ENCODE results near the gene MTRF1L.

The MTRF1L gene

DNA sequence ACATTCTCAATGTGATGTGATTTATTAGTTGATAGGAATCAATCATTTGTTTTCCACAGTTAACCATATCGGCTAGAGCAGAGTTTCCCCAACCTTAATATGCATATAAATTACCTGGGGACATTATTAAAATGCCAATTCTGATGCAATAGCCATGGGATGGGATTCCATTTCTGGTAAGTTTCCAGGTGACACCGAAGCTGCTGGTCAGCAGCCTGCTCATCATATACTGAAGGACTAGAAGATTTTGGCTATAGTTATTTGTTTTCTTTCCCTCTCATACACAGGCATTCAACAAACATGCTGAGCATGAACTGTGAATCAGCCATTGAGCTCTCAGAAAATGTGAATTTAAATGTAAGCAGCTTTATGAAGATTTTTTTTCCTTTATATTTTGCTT, 55.5 kb downstream of the MTRF1L start:
- TF ChIP-seq, protein P1, sequence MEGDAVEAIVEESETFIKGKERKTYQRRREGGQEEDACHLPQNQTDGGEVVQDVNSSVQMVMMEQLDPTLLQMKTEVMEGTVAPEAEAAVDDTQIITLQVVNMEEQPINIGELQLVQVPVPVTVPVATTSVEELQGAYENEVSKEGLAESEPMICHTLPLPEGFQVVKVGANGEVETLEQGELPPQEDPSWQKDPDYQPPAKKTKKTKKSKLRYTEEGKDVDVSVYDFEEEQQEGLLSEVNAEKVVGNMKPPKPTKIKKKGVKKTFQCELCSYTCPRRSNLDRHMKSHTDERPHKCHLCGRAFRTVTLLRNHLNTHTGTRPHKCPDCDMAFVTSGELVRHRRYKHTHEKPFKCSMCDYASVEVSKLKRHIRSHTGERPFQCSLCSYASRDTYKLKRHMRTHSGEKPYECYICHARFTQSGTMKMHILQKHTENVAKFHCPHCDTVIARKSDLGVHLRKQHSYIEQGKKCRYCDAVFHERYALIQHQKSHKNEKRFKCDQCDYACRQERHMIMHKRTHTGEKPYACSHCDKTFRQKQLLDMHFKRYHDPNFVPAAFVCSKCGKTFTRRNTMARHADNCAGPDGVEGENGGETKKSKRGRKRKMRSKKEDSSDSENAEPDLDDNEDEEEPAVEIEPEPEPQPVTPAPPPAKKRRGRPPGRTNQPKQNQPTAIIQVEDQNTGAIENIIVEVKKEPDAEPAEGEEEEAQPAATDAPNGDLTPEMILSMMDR (IDR thresholded peaks at IDR 0.05; ENCODE audit: borderline replicate concordance, extremely low read depth, low read length, poor library complexity, severe bottlenecking): no peak
- TF ChIP-seq EZH2 (IDR thresholded peaks at IDR 0.05; ENCODE audit: borderline replicate concordance, low read depth, low read length, severe bottlenecking): no peak
- Histone ChIP-seq H3K4me2 (ENCODE audit: insufficient read depth, low read length) (no peak overlapping the region), H3K79me2 (ENCODE audit: insufficient read depth, low read length) (no peaks in the 10 kb centered on the region), H2AFZ (ENCODE audit: low read depth, low read length) (no peak overlapping the region), H3K9me3 (ENCODE audit: insufficient read depth, low read length, severe bottlenecking) (no peaks in the 10 kb centered on the region), H3K27me3 (ENCODE audit: insufficient read depth, low read length, poor library complexity) (peaks cover 3% of the 10 kb centered on the region), H3K9ac (ENCODE audit: low read depth, low read length) (no peak overlapping the region), H3K27ac (ENCODE audit: low read length) (no peak overlapping the region), H3K36me3 (ENCODE audit: insufficient read depth, low read length) (no peaks in the 10 kb centered on the region), H3K4me1 (ENCODE audit: insufficient read depth, low read length) (peaks cover 4% of the 10 kb centered on the region; the same call in 1 of the 2 replicates), H4K20me1 (ENCODE audit: insufficient read depth, low read length) (no peaks in the 10 kb centered on the region), H3K4me3 (ENCODE audit: low read depth in 1 of 2, low read length in 2 of 2) (no peak overlapping the region)
- no peak for DNase-seq
- no peak for ATAC-seq (ENCODE audit: insufficient read depth, low read depth)

DNA sequence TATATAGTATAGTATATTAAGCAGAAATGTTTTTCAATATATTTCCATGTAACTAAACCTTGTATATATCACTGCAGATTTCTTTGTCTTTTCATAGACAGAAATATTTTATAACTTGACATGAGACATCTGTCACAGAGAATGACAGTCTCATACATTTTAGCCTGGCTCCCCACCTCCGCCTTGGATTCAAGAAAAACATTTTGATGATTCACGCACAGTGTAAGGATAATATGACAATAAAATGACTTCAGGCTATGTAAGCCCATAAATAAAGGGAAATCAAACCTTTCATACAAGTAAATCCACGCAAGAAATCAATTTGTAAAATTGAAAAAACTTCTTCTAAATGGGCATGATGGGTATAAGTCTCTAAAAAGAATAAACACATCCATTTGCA, 56.0 kb downstream of the MTRF1L start:
- no peak overlapping the region for H3K4me2 ChIP-seq (ENCODE audit: insufficient read depth, low read length)
- H3K27ac ChIP-seq (ENCODE audit: low read length): no peak overlapping the region
- H2AFZ ChIP-seq (ENCODE audit: low read depth, low read length): no peak overlapping the region
- no peak overlapping the region for H3K4me3 ChIP-seq (ENCODE audit: low read depth in 1 of 2, low read length in 2 of 2)
- ATAC-seq (ENCODE audit: insufficient read depth, low read depth): no peak
- H3K36me3 ChIP-seq (ENCODE audit: insufficient read depth, low read length): no peaks in the 10 kb centered on the region
- H3K27me3 ChIP-seq (ENCODE audit: insufficient read depth, low read length, poor library complexity): peaks cover 3% of the 10 kb centered on the region
- no peaks in the 10 kb centered on the region for H3K9me3 ChIP-seq (ENCODE audit: insufficient read depth, low read length, severe bottlenecking)
- no peak for DNase-seq
- peaks cover 4% of the 10 kb centered on the region; the same call in 1 of the 2 replicates for H3K4me1 ChIP-seq (ENCODE audit: insufficient read depth, low read length)
- no peaks in the 10 kb centered on the region for H4K20me1 ChIP-seq (ENCODE audit: insufficient read depth, low read length)
- no peaks in the 10 kb centered on the region for H3K79me2 ChIP-seq (ENCODE audit: insufficient read depth, low read length)
- H3K9ac ChIP-seq (ENCODE audit: low read depth, low read length): no peak overlapping the region
- TF ChIP-seq, protein P1 (IDR thresholded peaks at IDR 0.05; ENCODE audit: borderline replicate concordance, extremely low read depth, low read length, poor library complexity, severe bottlenecking): no peak
- TF ChIP-seq EZH2 (IDR thresholded peaks at IDR 0.05; ENCODE audit: borderline replicate concordance, low read depth, low read length, severe bottlenecking): no peak

DNA sequence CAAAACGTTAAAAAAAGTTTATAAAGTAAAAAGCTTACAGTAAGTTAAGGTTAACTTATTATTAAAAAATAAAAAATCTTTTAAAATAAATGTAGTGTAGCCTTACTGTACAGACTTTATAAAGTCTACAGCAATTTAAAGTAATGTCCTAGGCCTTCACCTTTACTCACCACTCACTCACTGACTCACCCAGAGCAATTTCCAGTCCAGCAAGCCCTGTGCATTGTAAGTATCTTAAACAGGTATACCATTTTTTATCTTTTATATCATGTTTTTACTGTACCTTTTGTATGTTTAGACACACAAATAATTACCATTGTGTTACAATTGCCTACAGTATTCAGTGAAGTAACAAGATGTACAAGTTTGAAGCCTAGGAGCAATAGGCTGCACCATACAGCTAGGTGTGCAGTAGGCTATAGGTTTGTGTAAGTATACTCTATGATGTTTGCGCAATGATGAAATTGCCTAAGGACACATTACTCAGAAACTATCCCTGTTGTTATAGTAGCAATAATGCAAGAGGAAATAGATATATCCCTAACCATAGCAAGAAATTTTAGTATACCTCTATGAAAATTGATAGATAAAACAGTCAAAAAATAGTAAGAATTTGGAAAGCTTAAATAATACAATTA, 59.1 kb downstream of the MTRF1L start:
- Histone ChIP-seq H3K4me2 (ENCODE audit: insufficient read depth, low read length) (no peak overlapping the region), H4K20me1 (ENCODE audit: insufficient read depth, low read length) (no peaks in the 10 kb centered on the region), H3K9me3 (ENCODE audit: insufficient read depth, low read length, severe bottlenecking) (no peaks in the 10 kb centered on the region), H3K27ac (ENCODE audit: low read length) (no peak overlapping the region), H2AFZ (ENCODE audit: low read depth, low read length) (no peak overlapping the region), H3K9ac (ENCODE audit: low read depth, low read length) (no peak overlapping the region), H3K27me3 (ENCODE audit: insufficient read depth, low read length, poor library complexity) (peaks cover 3% of the 10 kb centered on the region), H3K4me3 (ENCODE audit: low read depth in 1 of 2, low read length in 2 of 2) (no peak overlapping the region), H3K79me2 (ENCODE audit: insufficient read depth, low read length) (no peaks in the 10 kb centered on the region), H3K4me1 (ENCODE audit: insufficient read depth, low read length) (peaks cover 2% of the 10 kb centered on the region; the same call in 1 of the 2 replicates), H3K36me3 (ENCODE audit: insufficient read depth, low read length) (no peaks in the 10 kb centered on the region)
- TF ChIP-seq, protein P1 (IDR thresholded peaks at IDR 0.05; ENCODE audit: borderline replicate concordance, extremely low read depth, low read length, poor library complexity, severe bottlenecking): no peak
- no peak for TF ChIP-seq EZH2 (IDR thresholded peaks at IDR 0.05; ENCODE audit: borderline replicate concordance, low read depth, low read length, severe bottlenecking)
- ATAC-seq (ENCODE audit: insufficient read depth, low read depth) (no peak), DNase-seq (no peak)

All from DND-41 (cell line).